Calu3 (cell line): ENCODE data around the gene NECAP2. TPM values are rescaled to one million over a fixed set of nuclear protein-coding genes. Genes with fewer than 3 reads are reported as not detected.
"Not testable (repeated sequence)": the region's sequence is repeated elsewhere in the genome, so short reads cannot be mapped to it uniquely, and the experiment has no call there.

Experiments
- BruUV-seq: library from RNA; stranded (reverse); fragments of 400-500 nt; replicated peaks from 2 replicates; lab custom pipeline; 2021; lab: Mats Ljungman, UMichigan
- CTCF ChIA-PET: fragments of 300-600 bp; sonication (Branson Sonifier 250); formaldehyde crosslinking; loops from one replicate; lab custom pipeline; 2022; ENCODE audit warnings: antibody characterized with exemption; lab: Charles Lee
- DNase-seq: peaks from one replicate; pipeline ENCODE4 v3.0.0; 2022
- H3K27ac Mint-ChIP-seq: one replicate; pipeline ENCODE4 v1.8.0; 2022; ENCODE audit warnings: mixed read lengths; ENCODE audit not compliant: unreplicated experiment
- H3K27me3 Mint-ChIP-seq: one replicate; pipeline ENCODE4 v1.8.0; 2022; ENCODE audit warnings: mixed read lengths; ENCODE audit not compliant: unreplicated experiment
- H3K36me3 Mint-ChIP-seq: one replicate; pipeline ENCODE4 v1.8.0; 2022; ENCODE audit warnings: mild to moderate bottlenecking, moderate library complexity, mixed read lengths; ENCODE audit not compliant: insufficient read depth, unreplicated experiment
- H3K4me1 Mint-ChIP-seq: one replicate; pipeline ENCODE4 v1.8.0; 2022; ENCODE audit warnings: mild to moderate bottlenecking, low read depth, mixed read lengths; ENCODE audit not compliant: unreplicated experiment
- H3K4me3 Mint-ChIP-seq: one replicate; pipeline ENCODE4 v1.8.0; 2022; ENCODE audit warnings: mild to moderate bottlenecking, low read depth, moderate library complexity, mixed read lengths; ENCODE audit not compliant: unreplicated experiment
- H3K9me3 Mint-ChIP-seq: one replicate; pipeline ENCODE4 v1.8.0; 2022; ENCODE audit warnings: low read depth, mixed read lengths; ENCODE audit not compliant: unreplicated experiment
- intact Hi-C: fragments of 100-400 bp; cut with micrococcal nuclease; formaldehyde crosslinking; loops from one replicate; pipeline ENCODE4 v1.10.0; 2022; ENCODE audit not compliant: unreplicated experiment
- total RNA-seq: library from RNA; stranded (reverse); gene quantifications from 2 replicates; pipeline ENCODE4 v1.2.3, GENCODE V29; 2022
- TF ChIP-seq, protein P1 (sequence below): fragments of 200-600 bp; IDR thresholded peaks from one replicate; pipeline ENCODE4 v1.8.0; 2022; ENCODE audit warnings: antibody characterized with exemption; ENCODE audit not compliant: unreplicated experiment

NECAP2 gene
- total RNA-seq, 1 experiment from 2014 or later: 28.1 TPM

DNA sequence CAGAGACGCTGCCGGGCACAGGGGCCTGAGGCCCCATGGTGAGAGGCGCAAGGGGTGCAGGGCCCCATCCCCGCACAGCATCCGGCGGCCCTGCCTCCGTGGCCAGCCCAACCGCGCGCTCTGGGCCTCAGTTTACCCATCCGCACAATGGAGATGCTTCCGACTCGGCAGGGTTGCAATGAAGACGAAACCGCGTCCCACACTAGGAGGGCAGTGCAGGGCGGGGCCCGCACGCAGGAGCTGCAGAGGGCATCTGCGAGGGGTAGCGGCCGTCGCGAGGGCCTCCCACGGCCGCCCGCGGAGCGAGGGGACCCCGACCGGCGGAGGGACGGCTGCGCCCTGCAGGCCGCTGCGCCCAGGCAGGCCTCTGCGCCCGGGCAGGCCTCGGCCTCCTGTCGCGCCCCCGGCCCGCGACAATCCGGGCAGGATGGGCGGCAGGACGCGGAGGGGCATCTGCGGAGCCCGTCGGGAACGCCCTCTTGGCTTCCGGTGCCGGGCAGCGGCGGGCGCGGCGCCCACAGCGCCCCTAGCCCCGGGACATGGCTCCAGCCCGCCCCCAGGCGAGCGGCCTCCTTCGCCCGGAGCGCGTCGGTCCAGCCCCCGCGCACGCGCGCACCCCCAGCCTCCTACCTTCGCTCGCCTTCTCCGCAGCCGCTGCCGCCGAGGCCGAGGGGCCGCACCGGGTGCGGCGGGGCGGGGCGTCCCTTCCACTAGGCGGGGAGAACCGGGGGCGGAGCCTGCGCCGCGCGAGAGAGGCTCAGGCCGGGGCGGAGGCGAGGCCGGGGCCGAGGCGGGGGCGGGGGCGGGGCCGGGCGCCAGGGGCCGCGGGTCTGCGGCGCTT is 58.3 kb downstream of the NECAP2 start:
- TF ChIP-seq, protein P1, sequence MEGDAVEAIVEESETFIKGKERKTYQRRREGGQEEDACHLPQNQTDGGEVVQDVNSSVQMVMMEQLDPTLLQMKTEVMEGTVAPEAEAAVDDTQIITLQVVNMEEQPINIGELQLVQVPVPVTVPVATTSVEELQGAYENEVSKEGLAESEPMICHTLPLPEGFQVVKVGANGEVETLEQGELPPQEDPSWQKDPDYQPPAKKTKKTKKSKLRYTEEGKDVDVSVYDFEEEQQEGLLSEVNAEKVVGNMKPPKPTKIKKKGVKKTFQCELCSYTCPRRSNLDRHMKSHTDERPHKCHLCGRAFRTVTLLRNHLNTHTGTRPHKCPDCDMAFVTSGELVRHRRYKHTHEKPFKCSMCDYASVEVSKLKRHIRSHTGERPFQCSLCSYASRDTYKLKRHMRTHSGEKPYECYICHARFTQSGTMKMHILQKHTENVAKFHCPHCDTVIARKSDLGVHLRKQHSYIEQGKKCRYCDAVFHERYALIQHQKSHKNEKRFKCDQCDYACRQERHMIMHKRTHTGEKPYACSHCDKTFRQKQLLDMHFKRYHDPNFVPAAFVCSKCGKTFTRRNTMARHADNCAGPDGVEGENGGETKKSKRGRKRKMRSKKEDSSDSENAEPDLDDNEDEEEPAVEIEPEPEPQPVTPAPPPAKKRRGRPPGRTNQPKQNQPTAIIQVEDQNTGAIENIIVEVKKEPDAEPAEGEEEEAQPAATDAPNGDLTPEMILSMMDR: no peak
- BruUV-seq: no TSS peak
- Mint-ChIP-seq H3K27ac (no peak overlapping the region), H3K27me3 (no peaks in the 10 kb centered on the region), H3K4me1 (no peaks in the 10 kb centered on the region), H3K4me3 (peak overlapping the region; percentile 74), H3K9me3 (no peaks in the 10 kb centered on the region), H3K36me3 (peaks cover 21% of the 10 kb centered on the region)
- CTCF ChIA-PET: interaction anchor here (0.7 kb wide), 1 partner anchor 22 kb away, joined by 5 read pairs; no protein-coding TSS in a partner anchor
- intact Hi-C loops: no loop called here
- peak; percentile 90 for DNase-seq

DNA sequence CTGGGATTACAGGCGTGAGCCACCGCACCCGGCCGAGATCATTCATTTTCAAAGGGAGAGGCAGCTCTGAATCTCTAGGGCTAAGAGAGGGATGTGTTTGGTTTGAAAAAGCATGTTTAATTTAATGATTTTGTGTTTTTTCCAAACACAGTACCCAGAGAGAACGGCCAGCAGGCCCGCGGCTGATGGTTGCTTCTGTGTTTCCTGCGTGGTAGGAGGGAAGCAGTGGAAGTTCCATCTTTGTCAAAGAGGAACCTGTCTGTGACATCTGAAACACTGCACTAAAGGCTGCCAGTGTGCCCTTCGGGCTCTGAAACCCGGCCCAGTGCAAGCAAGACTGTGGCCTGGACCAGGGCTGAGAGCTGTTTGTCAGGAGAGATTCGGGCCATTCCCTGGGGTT is 59.9 kb downstream of the NECAP2 start:
- intact Hi-C loops, BruUV-seq, H3K27me3 Mint-ChIP-seq: not testable (repeated sequence)

DNA sequence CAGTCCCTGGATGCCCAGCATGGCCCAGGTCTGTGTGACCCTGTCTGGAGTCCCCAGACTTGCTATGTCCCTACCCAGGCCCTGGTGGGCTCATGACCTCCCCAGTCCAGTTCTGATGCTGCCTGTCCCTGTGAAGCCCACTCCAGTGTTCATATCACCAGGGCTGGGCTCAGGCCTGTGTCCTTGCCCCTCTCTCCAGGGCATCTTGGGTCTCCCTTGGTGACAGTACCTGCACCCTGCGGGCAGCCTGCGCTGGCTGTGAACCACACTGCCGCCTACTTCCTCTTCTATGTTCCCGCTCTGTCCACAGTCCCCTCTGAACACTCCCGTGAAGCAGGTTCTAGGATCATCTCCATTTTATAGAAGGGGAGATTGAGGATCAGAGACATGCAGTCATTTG is 60.5 kb downstream of the NECAP2 start:
- H3K27me3 Mint-ChIP-seq, intact Hi-C loops, H3K9me3 Mint-ChIP-seq, H3K27ac Mint-ChIP-seq, BruUV-seq, CTCF ChIA-PET, H3K4me3 Mint-ChIP-seq, DNase-seq, H3K4me1 Mint-ChIP-seq: not testable (repeated sequence)
- peaks cover 21% of the 10 kb centered on the region for H3K36me3 Mint-ChIP-seq

More for the DNA sequence above, 59.9 kb downstream of the NECAP2 start:
- H3K4me3 Mint-ChIP-seq, H3K27ac Mint-ChIP-seq, H3K4me1 Mint-ChIP-seq, DNase-seq, H3K9me3 Mint-ChIP-seq, CTCF ChIA-PET: not testable (repeated sequence)
- peaks cover 21% of the 10 kb centered on the region for H3K36me3 Mint-ChIP-seq

DNA sequence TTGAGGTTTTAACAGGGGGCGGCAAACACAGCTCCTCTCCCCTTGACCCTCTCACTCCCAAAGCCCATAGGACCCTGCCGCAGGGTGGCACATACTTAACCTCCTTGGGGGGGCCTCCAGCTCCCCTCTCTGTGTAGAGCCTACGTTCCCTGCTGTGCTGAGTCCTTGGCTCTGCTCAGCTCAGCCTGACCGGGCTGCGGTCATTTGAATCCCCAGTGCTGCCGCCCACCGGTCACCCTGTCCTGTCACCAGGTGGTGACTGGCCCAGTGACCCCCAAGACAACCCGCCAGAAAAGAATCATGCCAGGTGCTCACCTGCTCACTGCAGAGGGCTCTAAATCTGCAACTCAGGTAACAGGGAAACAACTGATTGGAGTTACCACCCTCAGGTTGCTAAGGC is 60.9 kb downstream of the NECAP2 start:
- H3K4me1 Mint-ChIP-seq, H3K27ac Mint-ChIP-seq, DNase-seq, H3K9me3 Mint-ChIP-seq, H3K4me3 Mint-ChIP-seq, BruUV-seq, intact Hi-C loops, CTCF ChIA-PET, H3K27me3 Mint-ChIP-seq: not testable (repeated sequence)
- H3K36me3 Mint-ChIP-seq: peaks cover 21% of the 10 kb centered on the region

DNA sequence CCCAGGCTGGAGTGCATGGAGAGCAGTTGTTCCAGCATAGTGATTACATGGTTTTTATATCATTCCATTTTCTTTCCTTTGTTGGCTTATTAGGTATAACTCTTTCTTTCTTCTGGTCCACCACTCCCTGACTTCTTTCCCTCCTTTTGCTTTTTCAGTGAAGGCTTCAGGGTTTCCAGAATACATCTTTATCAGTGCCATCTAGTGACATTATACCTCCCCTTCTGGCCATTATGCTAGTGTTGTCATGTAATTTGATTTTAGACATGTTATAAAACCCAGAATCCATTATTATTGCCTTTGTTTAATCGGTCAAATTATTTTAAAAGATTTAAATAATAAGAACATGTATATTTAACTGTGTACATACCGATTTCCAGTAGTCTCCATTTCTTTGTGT is 63.0 kb downstream of the NECAP2 start:
- DNase-seq: no peak
- CTCF ChIA-PET: no interaction called here
- Mint-ChIP-seq H3K4me3 (no peak overlapping the region), H3K9me3 (no peaks in the 10 kb centered on the region), H3K27ac (no peak overlapping the region), H3K36me3 (peaks cover 15% of the 10 kb centered on the region), H3K27me3 (no peaks in the 10 kb centered on the region), H3K4me1 (no peaks in the 10 kb centered on the region)
- TF ChIP-seq, protein P1: no peak
- no TSS peak for BruUV-seq
- intact Hi-C loops: no loop called here

DNA sequence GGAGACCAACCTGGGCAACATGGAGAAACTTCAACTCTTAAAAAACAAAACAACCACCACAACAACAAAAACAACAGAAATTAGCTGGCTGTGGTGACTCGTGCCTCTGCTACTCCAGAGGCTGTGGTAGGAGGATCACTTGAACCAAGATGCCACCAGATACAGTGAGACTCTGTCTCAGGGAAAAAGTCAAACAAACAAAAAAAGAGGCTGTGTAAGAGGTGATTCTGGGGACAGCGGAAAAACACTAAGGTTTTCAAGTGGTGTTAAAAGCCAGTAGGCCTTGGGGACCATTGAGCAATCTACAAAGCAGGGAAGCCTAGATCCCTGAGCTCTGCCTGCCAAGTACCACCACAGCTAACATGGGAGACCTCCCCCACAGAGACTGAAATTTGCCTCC is 65.3 kb downstream of the NECAP2 start:
- intact Hi-C loops, H3K36me3 Mint-ChIP-seq, DNase-seq, H3K9me3 Mint-ChIP-seq, H3K4me3 Mint-ChIP-seq, H3K27ac Mint-ChIP-seq, H3K4me1 Mint-ChIP-seq, CTCF ChIA-PET, BruUV-seq, H3K27me3 Mint-ChIP-seq: not testable (repeated sequence)

DNA sequence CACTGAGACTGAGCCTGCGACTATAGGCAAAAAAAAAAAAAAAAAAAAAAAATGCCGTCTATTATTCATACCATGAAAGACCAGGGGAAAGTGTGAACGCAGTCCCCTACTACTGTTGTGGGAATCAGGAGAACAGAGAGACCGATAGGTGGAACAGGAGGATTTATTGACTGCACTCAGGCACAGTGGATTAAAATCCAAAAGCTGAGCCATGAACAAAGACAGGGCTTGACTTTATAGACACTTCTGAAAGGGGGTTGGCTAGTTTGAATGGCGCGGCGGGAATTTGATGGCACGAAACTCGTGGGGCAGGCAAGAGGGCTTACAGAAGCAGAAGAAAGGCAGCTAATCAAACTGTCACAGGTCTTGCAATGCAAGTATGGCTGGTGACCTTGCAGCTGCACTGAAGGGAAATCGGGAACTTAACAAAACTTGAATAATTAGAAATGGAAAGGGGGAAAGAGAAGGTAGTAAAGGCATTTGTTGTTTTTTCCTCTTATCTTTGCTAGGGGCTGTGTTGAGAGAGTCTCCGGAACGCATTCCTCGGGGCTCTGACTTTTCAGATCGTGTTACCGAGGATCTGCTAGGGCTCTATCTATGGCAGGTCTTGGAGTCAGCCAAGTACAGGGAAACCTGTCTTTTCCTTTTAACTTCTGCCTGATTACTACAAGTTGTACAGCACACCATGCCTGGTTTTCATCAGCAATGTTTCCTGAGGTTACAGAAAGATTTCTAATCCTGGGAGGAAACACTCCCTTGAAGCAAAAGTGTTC is 66.0 kb downstream of the NECAP2 start:
- H3K27me3 Mint-ChIP-seq, H3K27ac Mint-ChIP-seq, DNase-seq, H3K4me1 Mint-ChIP-seq, H3K36me3 Mint-ChIP-seq, intact Hi-C loops, H3K9me3 Mint-ChIP-seq, H3K4me3 Mint-ChIP-seq, CTCF ChIA-PET, BruUV-seq: not testable (repeated sequence)

DNA sequence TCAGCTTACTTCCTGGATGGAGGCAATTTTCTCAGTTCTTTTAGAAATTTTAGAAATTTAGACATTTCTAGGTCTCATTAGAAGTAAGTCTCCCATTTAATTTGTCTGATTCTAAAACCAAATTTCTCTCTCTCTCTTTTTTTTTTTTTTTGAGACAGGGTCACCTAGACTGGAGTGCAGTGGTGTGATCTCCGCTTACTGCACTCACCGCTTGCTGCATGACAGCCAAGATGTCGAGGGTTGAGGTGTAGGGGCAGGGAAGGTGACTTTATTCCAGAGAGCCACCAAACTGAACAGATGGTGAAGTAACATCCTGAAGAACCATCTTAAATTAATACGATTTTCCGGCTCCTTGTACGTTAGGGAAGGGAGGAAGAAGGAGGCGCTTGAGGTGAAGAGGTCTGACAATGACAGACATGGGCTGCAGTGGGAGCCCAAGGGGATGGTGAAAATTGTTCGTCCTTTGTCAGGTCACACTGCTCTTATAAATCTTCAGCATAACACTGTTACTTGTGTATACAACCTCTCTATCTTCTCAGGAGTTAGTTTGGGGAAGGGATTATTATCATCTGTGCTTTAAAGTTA is 68.4 kb downstream of the NECAP2 start:
- H3K27ac Mint-ChIP-seq, intact Hi-C loops, DNase-seq, H3K9me3 Mint-ChIP-seq, BruUV-seq, H3K36me3 Mint-ChIP-seq, H3K4me1 Mint-ChIP-seq, H3K4me3 Mint-ChIP-seq, H3K27me3 Mint-ChIP-seq, CTCF ChIA-PET: not testable (repeated sequence)
